Loucy (cell line): ENCODE data around the gene PRAC2.

ENCODE experiments used
- CTCF ChIP-seq: fragments of 200-600 bp; sonication (generic); conservative IDR thresholded peaks from 2 replicates; pipeline ENCODE4 v1.5.1; 2014; ENCODE audit warnings: mild to moderate bottlenecking, antibody characterized with exemption, low read length
- EZH2phosphoT487 ChIP-seq: fragments of 200-600 bp; IDR thresholded peaks from 2 replicates; pipeline ENCODE4 v1.6.1; 2018; ENCODE audit warnings: antibody characterized with exemption, mild to moderate bottlenecking, moderate library complexity, borderline replicate concordance

GRCh38 chr17:48704361-48705248, 18.4 kb upstream of the PRAC2 start:
- TF ChIP-seq CTCF (no peak), EZH2phosphoT487 (no peak)
